ENCODE data around the gene IPO5.

DNA sequence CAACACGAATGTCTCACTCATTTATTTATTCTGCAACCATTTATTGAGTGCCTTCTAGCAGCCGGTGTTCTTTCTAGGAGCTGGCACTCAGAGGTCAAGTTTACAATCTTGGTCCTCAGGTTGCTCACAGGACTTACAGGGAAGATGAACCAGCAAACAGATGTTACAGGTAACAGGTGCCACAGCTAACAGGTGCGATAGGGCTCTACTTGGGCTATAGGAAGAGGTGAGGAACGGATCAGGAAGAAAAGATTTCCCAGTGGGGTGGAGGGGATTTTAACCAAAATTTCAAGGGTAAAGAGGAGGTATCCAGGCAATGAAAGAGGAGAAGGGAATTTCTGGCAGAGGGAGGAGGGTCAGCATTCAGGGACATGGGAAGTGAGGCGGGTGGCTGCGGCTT lies 102.1 kb downstream of the IPO5 start:
- TF ChIP-seq, protein P1, sequence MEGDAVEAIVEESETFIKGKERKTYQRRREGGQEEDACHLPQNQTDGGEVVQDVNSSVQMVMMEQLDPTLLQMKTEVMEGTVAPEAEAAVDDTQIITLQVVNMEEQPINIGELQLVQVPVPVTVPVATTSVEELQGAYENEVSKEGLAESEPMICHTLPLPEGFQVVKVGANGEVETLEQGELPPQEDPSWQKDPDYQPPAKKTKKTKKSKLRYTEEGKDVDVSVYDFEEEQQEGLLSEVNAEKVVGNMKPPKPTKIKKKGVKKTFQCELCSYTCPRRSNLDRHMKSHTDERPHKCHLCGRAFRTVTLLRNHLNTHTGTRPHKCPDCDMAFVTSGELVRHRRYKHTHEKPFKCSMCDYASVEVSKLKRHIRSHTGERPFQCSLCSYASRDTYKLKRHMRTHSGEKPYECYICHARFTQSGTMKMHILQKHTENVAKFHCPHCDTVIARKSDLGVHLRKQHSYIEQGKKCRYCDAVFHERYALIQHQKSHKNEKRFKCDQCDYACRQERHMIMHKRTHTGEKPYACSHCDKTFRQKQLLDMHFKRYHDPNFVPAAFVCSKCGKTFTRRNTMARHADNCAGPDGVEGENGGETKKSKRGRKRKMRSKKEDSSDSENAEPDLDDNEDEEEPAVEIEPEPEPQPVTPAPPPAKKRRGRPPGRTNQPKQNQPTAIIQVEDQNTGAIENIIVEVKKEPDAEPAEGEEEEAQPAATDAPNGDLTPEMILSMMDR (conservative IDR thresholded peaks at IDR 0.05), result no peak
- no peak for TF ChIP-seq EZH2 (IDR thresholded peaks at IDR 0.05; ENCODE audit: low read depth)
